NCI-H1105 treated with DMSO at 0.1 percent for 48 hours (cell line): Measurements from ENCODE around the gene XK.
"Not testable (repeated sequence)": the region's sequence is repeated elsewhere in the genome, so short reads cannot be mapped to it uniquely, and the experiment has no call there.

Source experiments
- DNase-seq: peaks from one replicate; lab custom pipeline; 2025; lab: John Stamatoyannopoulos, UW

The XK gene

GRCh38 chrX:37754516-37754915 is 68.9 kb downstream of the XK start:
- DNase-seq = no peak

GRCh38 chrX:37755025-37755424 is 69.4 kb downstream of the XK start:
- DNase-seq = no peak

GRCh38 chrX:37757082-37757481 is 71.5 kb downstream of the XK start:
- no peak for DNase-seq

- DNase-seq = no peak
These were observed 73.8 kb downstream of the XK start for GRCh38 chrX:37759351-37759750.

GRCh38 chrX:37759878-37760418 is 74.4 kb downstream of the XK start:
- no peak for DNase-seq

GRCh38 chrX:37763400-37763799 is 77.8 kb downstream of the XK start:
- no peak for DNase-seq

- no peak for DNase-seq
These were observed 79.9 kb downstream of the XK start for GRCh38 chrX:37765507-37765906.

- DNase-seq = no peak
These were observed 81.8 kb downstream of the XK start for GRCh38 chrX:37767430-37767829.

- not testable (repeated sequence) for DNase-seq
These were observed 83.3 kb downstream of the XK start for GRCh38 chrX:37768866-37769265.

- DNase-seq = no peak
These were observed 90.8 kb downstream of the XK start for GRCh38 chrX:37776283-37776986.

- no peak for DNase-seq
These were observed 91.4 kb downstream of the XK start for GRCh38 chrX:37776987-37777325.

- DNase-seq = no peak
These were observed 94.3 kb downstream of the XK start, which contains the start of gene CYBB for GRCh38 chrX:37779857-37780256. Gene CYBB, plus strand, starts transcription at chrX:37780059. Its CDS starts 19 bp downstream, at chrX:37780078.

GRCh38 chrX:37781081-37781480 is 95.5 kb downstream of the XK start:
- DNase-seq = no peak
